SH-SY5Y (cell line): Measurements from ENCODE around the gene PPP1R7.

Source experiments
- GATA2 ChIP-seq: IDR thresholded peaks from 2 replicates; pipeline ENCODE4 v1.6.1; 2011; ENCODE audit warnings: mild to moderate bottlenecking, low read depth, low read length
- GATA3 ChIP-seq: IDR thresholded peaks from 2 replicates; pipeline ENCODE4 v1.6.1; 2011; ENCODE audit warnings: low read depth, mild to moderate bottlenecking, low read length, moderate library complexity

DNA sequence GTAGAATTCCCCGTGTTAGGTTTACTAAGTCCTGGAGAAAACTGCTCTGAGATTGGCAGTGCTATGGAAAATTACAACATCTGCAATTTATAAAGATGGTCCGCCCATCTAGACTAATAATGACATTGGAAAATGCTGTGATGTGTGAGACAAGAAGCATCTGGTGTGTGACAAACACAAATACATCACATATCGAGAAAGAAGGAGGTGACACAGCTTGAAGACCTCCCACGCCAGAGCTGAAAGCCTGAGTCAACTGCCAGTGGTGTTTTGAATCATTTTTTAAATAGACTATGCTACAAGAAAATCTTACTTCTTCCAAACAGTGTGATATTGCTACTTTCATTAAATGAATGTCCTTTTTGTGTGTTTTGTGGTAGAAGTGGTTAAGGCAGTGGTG lies 29.6 kb downstream of the PPP1R7 start:
- TF ChIP-seq GATA3 (no peak), GATA2 (no peak)
